Umbilical cord (tissue), 2 donors: ENCODE measurements around the gene RELT. TPM values are rescaled to one million over a fixed set of nuclear protein-coding genes. Genes with fewer than 3 reads are reported as not detected.

Source experiments
- DNase-seq: peaks from one replicate; pipeline ENCODE4 v3.0.0-alpha.2; 2015; ENCODE audit warnings: low spot score
- total RNA-seq: library from RNA; depleted of rRNA; stranded (reverse); fragments of >200 nt; gene quantifications from one replicate; pipeline ENCODE4 v1.2.3, GENCODE V29; 2014; ENCODE audit warnings: low replicate concordance; ENCODE audit not compliant: insufficient read depth

RELT gene
- total RNA-seq, 1 donor from 2014 or later: 8.4 TPM

- DNase-seq: peak; percentile 60
Observed at GRCh38 chr11:73404048-73404447, 27.8 kb downstream of the RELT start.

- no peak for DNase-seq
Observed at GRCh38 chr11:73404506-73405145, 28.4 kb downstream of the RELT start.

- DNase-seq: no peak
Observed at GRCh38 chr11:73405146-73405510, 28.9 kb downstream of the RELT start.

GRCh38 chr11:73406131-73406530 is 29.9 kb downstream of the RELT start:
- DNase-seq: no peak

- no peak for DNase-seq
Observed at GRCh38 chr11:73406619-73407018, 30.4 kb downstream of the RELT start.

- no peak for DNase-seq
Observed at GRCh38 chr11:73409431-73409830, 33.2 kb downstream of the RELT start.

- no peak for DNase-seq
Observed at GRCh38 chr11:73410627-73411026, 34.4 kb downstream of the RELT start.

- DNase-seq: no peak
Observed at GRCh38 chr11:73411031-73411430, 34.8 kb downstream of the RELT start.

- no peak for DNase-seq
Observed at GRCh38 chr11:73412308-73412707, 36.1 kb downstream of the RELT start.

GRCh38 chr11:73413256-73413655 is 37.1 kb downstream of the RELT start:
- no peak for DNase-seq

GRCh38 chr11:73414977-73415651 is 38.9 kb downstream of the RELT start:
- DNase-seq: peak; percentile 59

GRCh38 chr11:73415854-73416615 is 39.8 kb downstream of the RELT start:
- DNase-seq: no peak

- DNase-seq: no peak
Observed at GRCh38 chr11:73416786-73417185, 40.6 kb downstream of the RELT start.

GRCh38 chr11:73420136-73420535 is 43.9 kb downstream of the RELT start:
- no peak for DNase-seq

- DNase-seq: no peak
Observed at GRCh38 chr11:73422886-73423285, 46.7 kb downstream of the RELT start.

GRCh38 chr11:73423506-73423905 is 47.3 kb downstream of the RELT start:
- no peak for DNase-seq

- peak; percentile 42 for DNase-seq
Observed at GRCh38 chr11:73425108-73425507, 48.9 kb downstream of the RELT start.

- DNase-seq: peak; percentile 69
Observed at GRCh38 chr11:73426219-73426850, 50.1 kb downstream of the RELT start.

GRCh38 chr11:73428227-73428626 is 52.0 kb downstream of the RELT start:
- no peak for DNase-seq

- no peak for DNase-seq
Observed at GRCh38 chr11:73428699-73429098, 52.5 kb downstream of the RELT start.

GRCh38 chr11:73429121-73429750 is 53.0 kb downstream of the RELT start:
- DNase-seq: peak; percentile 42

- no peak for DNase-seq
Observed at GRCh38 chr11:73430326-73430725, 54.1 kb downstream of the RELT start.
